ENCODE measurements around the gene BRD2. TPM values are rescaled to one million over a fixed set of nuclear protein-coding genes. Genes with fewer than 3 reads are reported as not detected.
A peak's percentile ranks its signal among the peaks of the same experiment; 100 is the strongest.

BRD2 gene
- total and polyA plus RNA-seq, 9 of the 15 experiments (the other 6 are each of a cell fraction or from before 2014, with no cell fraction given): 19.0 to 252 (median 181) TPM

GRCh38 chr6:32964776-32965175, 3.6 kb upstream of the BRD2 start:
- FAIRE-seq (no peak), DNase-seq (ENCODE audit: extremely low read depth in 1 of 4, low spot score in 3 of 4) (no peak), ATAC-seq (no peak)
- Histone ChIP-seq H3K4me2 (ENCODE audit: insufficient read depth, low read length) (no peak overlapping the region), H3K79me2 (ENCODE audit: control insufficient read depth, insufficient read depth, low read length) (peaks cover 37% of the 10 kb centered on the region), H2AFZ (ENCODE audit: low read depth, low read length) (no peak overlapping the region), H3K9ac (ENCODE audit: insufficient read depth in 1 of 2, low read depth in 2 of 2, low read length in 2 of 2) (no peak overlapping the region), H3K9me3 (replicated peaks; ENCODE audit: control insufficient read depth, insufficient read depth, low read depth, low read length) (no peaks in the 10 kb centered on the region), H3K4me3 (no peak overlapping the region), H3K9me1 (ENCODE audit: control insufficient read depth, insufficient read depth, low read length) (no peaks in the 10 kb centered on the region), H4K20me1 (replicated peaks; ENCODE audit: control insufficient read depth, insufficient read depth, low read length) (no peaks in the 10 kb centered on the region), H3K36me3 (ENCODE audit: control insufficient read depth, insufficient read depth, low read length) (no peaks in the 10 kb centered on the region), H3K27me3 (ENCODE audit: control insufficient read depth in 2 of 2, insufficient read depth in 2 of 2, low read length in 2 of 2) (no peaks in the 10 kb centered on the region), H3K27ac (ENCODE audit: extremely low read depth, low read depth, low read length) (no peak overlapping the region), H3K4me1 (replicated peaks in 1 of 2; ENCODE audit: control insufficient read depth in 2 of 2, insufficient read depth in 2 of 2, low read length in 2 of 2) (peaks cover 15 to 19% of the 10 kb centered on the region in 2 experiments)
- TF ChIP-seq, protein P1, sequence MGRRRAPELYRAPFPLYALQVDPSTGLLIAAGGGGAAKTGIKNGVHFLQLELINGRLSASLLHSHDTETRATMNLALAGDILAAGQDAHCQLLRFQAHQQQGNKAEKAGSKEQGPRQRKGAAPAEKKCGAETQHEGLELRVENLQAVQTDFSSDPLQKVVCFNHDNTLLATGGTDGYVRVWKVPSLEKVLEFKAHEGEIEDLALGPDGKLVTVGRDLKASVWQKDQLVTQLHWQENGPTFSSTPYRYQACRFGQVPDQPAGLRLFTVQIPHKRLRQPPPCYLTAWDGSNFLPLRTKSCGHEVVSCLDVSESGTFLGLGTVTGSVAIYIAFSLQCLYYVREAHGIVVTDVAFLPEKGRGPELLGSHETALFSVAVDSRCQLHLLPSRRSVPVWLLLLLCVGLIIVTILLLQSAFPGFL (CRISPR knock-in tag; IDR thresholded peaks at IDR 0.05): no peak
- TF ChIP-seq NFIC (IDR thresholded peaks at IDR 0.05): peak; percentile 75
- BruUV-seq (replicated peaks): no TSS peak
- intact Hi-C loops (cut with micrococcal nuclease): no loop called here
- ChIA-PET POLR2A (interaction anchor here (4.2 to 13.4 kb wide), 2 partner anchors 9 to 11 kb away, joined by 63 to 309 read pairs; partner anchors contain the start of gene HLA-DMA), CTCF (ENCODE audit: low intra/inter-chr PET ratio) (interaction anchor here (0.6 kb wide), 1 partner anchor 82 kb away, joined by 3 read pairs; no protein-coding TSS in a partner anchor)
- in situ Hi-C loops (cut with MboI): loop anchor here (25.0 kb wide), 1 partner anchor 1427 kb away; the partner anchor contains the start of genes ATP6V1G2, DDX39B, MCCD1 and NFKBIL1
- WGBS (ENCODE audit: insufficient coverage, low coverage, missing lambda C conversion rate): 68% methylated on average over 5 of the region's 5 CpGs

Measured in K562 (cell line).